Osteoblast (primary cell): ENCODE data around the gene PACC1. TPM values are rescaled to one million over a fixed set of nuclear protein-coding genes. Genes with fewer than 3 reads are reported as not detected.

Experiments used
- DNase-seq: peaks from one replicate; pipeline ENCODE4 v3.0.0; 2011; ENCODE audit warnings: low spot score, mixed read lengths; ENCODE audit not compliant: insufficient read length; ENCODE audit errors: missing footprints
- H2AFZ ChIP-seq: 2 replicates; pipeline ENCODE4 v1.6.0; 2011; ENCODE audit warnings: mild to moderate bottlenecking, low read length
- H3K27ac ChIP-seq: 2 replicates; pipeline ENCODE4 v1.5.1; 2011; ENCODE audit warnings: mild to moderate bottlenecking, low read depth, low read length, moderate library complexity
- H3K27me3 ChIP-seq: 2 replicates; pipeline ENCODE4 v1.6.0; 2012; ENCODE audit warnings: mild to moderate bottlenecking, control low read depth, inconsistent platforms, low read length, moderate library complexity; ENCODE audit not compliant: insufficient read depth
- H3K36me3 ChIP-seq: 2 replicates; pipeline ENCODE4 v1.5.1; 2011; ENCODE audit warnings: mild to moderate bottlenecking, low read length, control low read depth, moderate library complexity; ENCODE audit not compliant: insufficient read depth
- H3K4me1 ChIP-seq: 2 replicates; pipeline ENCODE4 v1.5.1; 2011; ENCODE audit warnings: mild to moderate bottlenecking, low read length, control low read depth, moderate library complexity; ENCODE audit not compliant: insufficient read depth
- H3K4me2 ChIP-seq: 2 replicates; pipeline ENCODE4 v1.6.0; 2011; ENCODE audit warnings: mild to moderate bottlenecking, low read length; ENCODE audit not compliant: insufficient read depth
- H3K4me3 ChIP-seq: fragments of 200-600 bp; sonication (generic); 3 replicates; pipeline ENCODE4 v1.5.1; 2012; ENCODE audit warnings: mild to moderate bottlenecking, low read length, inconsistent platforms; ENCODE audit not compliant: insufficient read depth
- H3K79me2 ChIP-seq: 2 replicates; pipeline ENCODE4 v1.6.0; 2012; ENCODE audit warnings: mild to moderate bottlenecking, low read length, control low read depth, inconsistent platforms; ENCODE audit not compliant: insufficient read depth
- H3K9me3 ChIP-seq: 2 replicates; pipeline ENCODE4 v1.5.1; 2011; ENCODE audit warnings: low read depth, low read length, control low read depth
- H4K20me1 ChIP-seq: 2 replicates; pipeline ENCODE4 v1.6.0; 2012; ENCODE audit warnings: mild to moderate bottlenecking, low read length, control low read depth; ENCODE audit not compliant: insufficient read depth
- CTCF ChIP-seq: IDR thresholded peaks from 2 replicates; pipeline ENCODE4 v1.5.1; 2011; ENCODE audit warnings: mild to moderate bottlenecking, low read depth, low read length, moderate library complexity; ENCODE audit errors: extremely low read depth
- total RNA-seq: library from RNA; depleted of rRNA; stranded (reverse); fragments of >200 nt; gene quantifications from 2 replicates; pipeline ENCODE4 v1.2.3, GENCODE V29; 2012

The PACC1 gene
- total RNA-seq, 1 donor, result 6.5 TPM

GRCh38 chr1:212455803-212456528 lies 41.3 kb upstream of the PACC1 start:
- H3K4me3 ChIP-seq, result peak overlapping the region; percentile 53
- peak overlapping the region; percentile 47 for H3K27ac ChIP-seq
- no peaks in the 10 kb centered on the region for H4K20me1 ChIP-seq
- H2AFZ ChIP-seq, result peak overlapping the region; percentile 63
- H3K79me2 ChIP-seq, result no peaks in the 10 kb centered on the region
- peaks cover 16% of the 10 kb centered on the region for H3K4me1 ChIP-seq
- peak; percentile 98 for TF ChIP-seq CTCF
- H3K4me2 ChIP-seq, result peak overlapping the region; percentile 71
- peaks cover 5% of the 10 kb centered on the region for H3K9me3 ChIP-seq
- peak; percentile 95 for DNase-seq
- no peaks in the 10 kb centered on the region for H3K36me3 ChIP-seq
- no peaks in the 10 kb centered on the region for H3K27me3 ChIP-seq

- Histone ChIP-seq H3K27me3 (no peaks in the 10 kb centered on the region), H2AFZ (no peak overlapping the region), H3K36me3 (no peaks in the 10 kb centered on the region), H3K9me3 (peaks cover 5% of the 10 kb centered on the region), H3K4me2 (no peak overlapping the region), H4K20me1 (no peaks in the 10 kb centered on the region), H3K79me2 (no peaks in the 10 kb centered on the region), H3K4me3 (no peak overlapping the region), H3K4me1 (peaks cover 16% of the 10 kb centered on the region), H3K27ac (no peak overlapping the region)
- DNase-seq, result no peak
- TF ChIP-seq CTCF, result no peak
Measured at GRCh38 chr1:212455401-212455800, 40.7 kb upstream of the PACC1 start.

- no peaks in the 10 kb centered on the region for H4K20me1 ChIP-seq
- no peaks in the 10 kb centered on the region for H3K27me3 ChIP-seq
- TF ChIP-seq CTCF, result no peak
- H3K79me2 ChIP-seq, result no peaks in the 10 kb centered on the region
- no peak overlapping the region for H3K27ac ChIP-seq
- no peak overlapping the region for H2AFZ ChIP-seq
- H3K4me1 ChIP-seq, result peaks cover 16% of the 10 kb centered on the region
- DNase-seq, result no peak
- H3K4me2 ChIP-seq, result no peak overlapping the region
- no peak overlapping the region for H3K4me3 ChIP-seq
- H3K36me3 ChIP-seq, result no peaks in the 10 kb centered on the region
- peaks cover 5% of the 10 kb centered on the region for H3K9me3 ChIP-seq
Measured at GRCh38 chr1:212454741-212455140, 40.1 kb upstream of the PACC1 start.

GRCh38 chr1:212453156-212453857 lies 38.6 kb upstream of the PACC1 start:
- DNase-seq, result no peak
- H3K27ac ChIP-seq, result no peak overlapping the region
- no peak overlapping the region for H3K4me3 ChIP-seq
- H3K4me2 ChIP-seq, result no peak overlapping the region
- H3K9me3 ChIP-seq, result peaks cover 3% of the 10 kb centered on the region
- H4K20me1 ChIP-seq, result no peaks in the 10 kb centered on the region
- H3K4me1 ChIP-seq, result peaks cover 16% of the 10 kb centered on the region
- no peaks in the 10 kb centered on the region for H3K79me2 ChIP-seq
- H3K36me3 ChIP-seq, result no peaks in the 10 kb centered on the region
- TF ChIP-seq CTCF, result no peak
- no peaks in the 10 kb centered on the region for H3K27me3 ChIP-seq
- no peak overlapping the region for H2AFZ ChIP-seq
